ENCODE measurements around the gene MAGI1.

GRCh38 chr3:65788461-65788860 is 250.3 kb downstream of the MAGI1 start:
- TF ChIP-seq, protein P1, sequence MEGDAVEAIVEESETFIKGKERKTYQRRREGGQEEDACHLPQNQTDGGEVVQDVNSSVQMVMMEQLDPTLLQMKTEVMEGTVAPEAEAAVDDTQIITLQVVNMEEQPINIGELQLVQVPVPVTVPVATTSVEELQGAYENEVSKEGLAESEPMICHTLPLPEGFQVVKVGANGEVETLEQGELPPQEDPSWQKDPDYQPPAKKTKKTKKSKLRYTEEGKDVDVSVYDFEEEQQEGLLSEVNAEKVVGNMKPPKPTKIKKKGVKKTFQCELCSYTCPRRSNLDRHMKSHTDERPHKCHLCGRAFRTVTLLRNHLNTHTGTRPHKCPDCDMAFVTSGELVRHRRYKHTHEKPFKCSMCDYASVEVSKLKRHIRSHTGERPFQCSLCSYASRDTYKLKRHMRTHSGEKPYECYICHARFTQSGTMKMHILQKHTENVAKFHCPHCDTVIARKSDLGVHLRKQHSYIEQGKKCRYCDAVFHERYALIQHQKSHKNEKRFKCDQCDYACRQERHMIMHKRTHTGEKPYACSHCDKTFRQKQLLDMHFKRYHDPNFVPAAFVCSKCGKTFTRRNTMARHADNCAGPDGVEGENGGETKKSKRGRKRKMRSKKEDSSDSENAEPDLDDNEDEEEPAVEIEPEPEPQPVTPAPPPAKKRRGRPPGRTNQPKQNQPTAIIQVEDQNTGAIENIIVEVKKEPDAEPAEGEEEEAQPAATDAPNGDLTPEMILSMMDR (conservative IDR thresholded peaks at IDR 0.05) = no peak
- no peak for TF ChIP-seq ZFX (IDR thresholded peaks at IDR 0.05)

All from C4-2B (cell line).